ENCODE measurements around the gene SULF2. TPM values are rescaled to one million over a fixed set of nuclear protein-coding genes. Genes with fewer than 3 reads are reported as not detected.

SULF2 gene
- total RNA-seq, 1 donor from 2014 or later = 97.8 TPM

DNA sequence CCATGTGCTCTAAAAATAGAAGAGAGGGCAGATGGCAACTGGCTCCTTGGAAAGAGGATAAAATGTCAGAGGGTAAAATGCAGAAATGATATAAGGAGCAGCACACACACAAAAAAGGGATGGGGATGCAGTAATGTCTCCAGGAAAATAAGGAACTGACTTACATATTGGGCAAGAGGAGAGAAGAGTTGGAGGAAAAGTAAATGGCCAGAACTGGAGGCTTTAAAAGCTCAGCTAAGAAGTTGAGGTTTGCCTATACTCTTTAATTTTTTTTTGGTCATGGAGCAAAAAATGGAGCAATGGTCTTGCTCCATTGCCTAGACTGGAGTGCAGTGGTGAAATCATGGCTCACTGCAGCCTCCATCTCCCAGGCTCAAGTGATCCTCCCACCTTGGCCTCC is 93.7 kb downstream of the SULF2 start:
- H3K9me3 Mint-ChIP-seq (ENCODE audit: unreplicated experiment) = peaks cover 16% of the 10 kb centered on the region
- peaks cover 3% of the 10 kb centered on the region for H3K27me3 Mint-ChIP-seq (ENCODE audit: unreplicated experiment)
- no peak for TF ChIP-seq CTCF (IDR thresholded peaks at IDR 0.05; ENCODE audit: partially characterized antibody, unreplicated experiment)
- H3K36me3 Mint-ChIP-seq (ENCODE audit: unreplicated experiment) = peaks cover 38% of the 10 kb centered on the region
- H3K27ac Mint-ChIP-seq (ENCODE audit: unreplicated experiment) = no peak overlapping the region
- DNase-seq = no peak
- H3K4me3 Mint-ChIP-seq (ENCODE audit: unreplicated experiment) = no peak overlapping the region
- peaks cover 3% of the 10 kb centered on the region for H3K4me1 Mint-ChIP-seq (ENCODE audit: low read depth, unreplicated experiment)

- H3K27ac Mint-ChIP-seq (ENCODE audit: unreplicated experiment) = no peak overlapping the region
- peaks cover 3% of the 10 kb centered on the region for H3K4me1 Mint-ChIP-seq (ENCODE audit: low read depth, unreplicated experiment)
- no peak for DNase-seq
- no peak overlapping the region for H3K4me3 Mint-ChIP-seq (ENCODE audit: unreplicated experiment)
- H3K36me3 Mint-ChIP-seq (ENCODE audit: unreplicated experiment) = peaks cover 36% of the 10 kb centered on the region
- H3K27me3 Mint-ChIP-seq (ENCODE audit: unreplicated experiment) = peaks cover 3% of the 10 kb centered on the region
- H3K9me3 Mint-ChIP-seq (ENCODE audit: unreplicated experiment) = peaks cover 13% of the 10 kb centered on the region
- TF ChIP-seq CTCF (IDR thresholded peaks at IDR 0.05; ENCODE audit: partially characterized antibody, unreplicated experiment) = no peak
Observed at GRCh38 chr20:47689731-47690130, 95.5 kb downstream of the SULF2 start.

DNA sequence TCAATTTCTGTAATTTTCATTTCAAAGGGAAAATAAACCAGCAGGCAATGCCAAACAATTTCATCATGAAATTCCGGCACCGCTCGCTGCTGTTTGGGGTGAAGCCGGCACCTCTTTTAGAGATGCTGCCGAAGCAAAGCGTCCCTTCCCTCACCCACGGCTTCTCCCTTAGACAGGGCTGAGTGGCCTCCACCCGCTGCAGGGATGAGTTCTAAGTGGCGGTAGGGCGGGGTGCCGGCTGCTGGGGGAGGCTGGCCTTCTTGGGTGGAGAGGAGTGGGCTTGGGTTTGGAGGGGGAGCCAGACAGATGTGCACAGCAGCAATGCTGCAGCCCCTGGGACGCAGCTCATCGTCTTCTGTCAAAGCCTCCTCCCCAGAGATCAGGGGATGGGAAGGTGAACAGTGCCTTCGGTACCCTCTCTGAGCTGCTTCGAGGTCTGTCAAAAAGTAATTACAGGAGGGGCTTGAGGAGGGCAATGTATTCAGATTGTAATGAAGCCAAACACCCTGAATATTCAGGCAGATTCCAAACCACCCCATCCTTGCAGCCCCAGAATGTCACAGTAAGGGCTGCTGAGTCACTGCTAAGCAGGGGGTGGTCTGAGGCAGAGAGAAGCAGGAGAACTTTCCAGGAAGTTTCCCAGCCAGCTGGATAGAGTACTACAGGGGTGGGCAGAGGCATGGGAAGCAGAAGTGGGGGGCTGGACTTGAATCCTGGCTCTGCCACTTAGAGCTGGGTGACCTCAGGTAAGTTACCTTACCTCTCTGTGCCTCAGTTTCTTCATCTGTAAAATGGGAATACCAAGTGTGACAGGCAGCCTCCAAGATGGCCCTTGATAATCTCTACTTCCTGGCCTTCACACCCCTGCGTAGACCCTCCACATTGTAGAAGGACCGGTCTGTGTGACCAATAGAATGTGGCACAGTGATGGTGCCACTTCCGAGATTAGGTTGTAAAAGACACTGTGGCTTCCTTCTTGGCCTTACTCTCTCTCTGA is 96.6 kb downstream of the SULF2 start:
- Mint-ChIP-seq H3K4me3 (ENCODE audit: unreplicated experiment) (no peak overlapping the region), H3K27me3 (ENCODE audit: unreplicated experiment) (peaks cover 3% of the 10 kb centered on the region), H3K4me1 (ENCODE audit: low read depth, unreplicated experiment) (peaks cover 3% of the 10 kb centered on the region), H3K36me3 (ENCODE audit: unreplicated experiment) (peaks cover 34% of the 10 kb centered on the region), H3K27ac (ENCODE audit: unreplicated experiment) (no peak overlapping the region), H3K9me3 (ENCODE audit: unreplicated experiment) (peaks cover 13% of the 10 kb centered on the region)
- TF ChIP-seq CTCF (IDR thresholded peaks at IDR 0.05; ENCODE audit: partially characterized antibody, unreplicated experiment) = no peak
- no peak for DNase-seq

GRCh38 chr20:47687095-47687987 is 97.9 kb downstream of the SULF2 start:
- Mint-ChIP-seq H3K4me3 (ENCODE audit: unreplicated experiment) (no peak overlapping the region), H3K9me3 (ENCODE audit: unreplicated experiment) (peaks cover 8% of the 10 kb centered on the region), H3K36me3 (ENCODE audit: unreplicated experiment) (peaks cover 22% of the 10 kb centered on the region), H3K4me1 (ENCODE audit: low read depth, unreplicated experiment) (peaks cover 3% of the 10 kb centered on the region), H3K27ac (ENCODE audit: unreplicated experiment) (no peak overlapping the region), H3K27me3 (ENCODE audit: unreplicated experiment) (peaks cover 5% of the 10 kb centered on the region)
- DNase-seq = no peak
- no peak for TF ChIP-seq CTCF (IDR thresholded peaks at IDR 0.05; ENCODE audit: partially characterized antibody, unreplicated experiment)
